ENCODE results near the gene DNLZ.

DNLZ gene

DNA sequence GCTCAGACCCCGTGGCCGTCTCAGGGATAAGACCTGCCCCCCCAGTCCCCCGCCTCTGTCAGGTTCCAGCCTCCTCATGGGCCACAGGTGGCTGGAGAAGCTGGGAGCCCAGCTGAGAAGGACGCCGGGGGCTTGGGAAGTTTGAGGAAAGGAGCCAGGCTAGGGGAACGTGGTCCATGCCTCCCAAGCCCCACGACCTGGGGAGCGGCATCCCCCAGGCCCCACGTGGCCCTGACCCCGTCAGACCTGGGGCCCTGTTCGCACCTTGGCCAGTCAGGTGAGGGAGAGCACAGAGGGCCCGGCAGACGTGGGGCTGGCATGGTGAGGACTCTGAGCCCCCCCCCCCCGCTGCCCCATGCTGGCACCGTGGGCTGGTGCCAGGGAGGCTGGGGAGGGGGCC is 32.5 kb downstream of the DNLZ start:
- DNase-seq (ENCODE audit: low spot score): no peak
- TF ChIP-seq, protein P1, sequence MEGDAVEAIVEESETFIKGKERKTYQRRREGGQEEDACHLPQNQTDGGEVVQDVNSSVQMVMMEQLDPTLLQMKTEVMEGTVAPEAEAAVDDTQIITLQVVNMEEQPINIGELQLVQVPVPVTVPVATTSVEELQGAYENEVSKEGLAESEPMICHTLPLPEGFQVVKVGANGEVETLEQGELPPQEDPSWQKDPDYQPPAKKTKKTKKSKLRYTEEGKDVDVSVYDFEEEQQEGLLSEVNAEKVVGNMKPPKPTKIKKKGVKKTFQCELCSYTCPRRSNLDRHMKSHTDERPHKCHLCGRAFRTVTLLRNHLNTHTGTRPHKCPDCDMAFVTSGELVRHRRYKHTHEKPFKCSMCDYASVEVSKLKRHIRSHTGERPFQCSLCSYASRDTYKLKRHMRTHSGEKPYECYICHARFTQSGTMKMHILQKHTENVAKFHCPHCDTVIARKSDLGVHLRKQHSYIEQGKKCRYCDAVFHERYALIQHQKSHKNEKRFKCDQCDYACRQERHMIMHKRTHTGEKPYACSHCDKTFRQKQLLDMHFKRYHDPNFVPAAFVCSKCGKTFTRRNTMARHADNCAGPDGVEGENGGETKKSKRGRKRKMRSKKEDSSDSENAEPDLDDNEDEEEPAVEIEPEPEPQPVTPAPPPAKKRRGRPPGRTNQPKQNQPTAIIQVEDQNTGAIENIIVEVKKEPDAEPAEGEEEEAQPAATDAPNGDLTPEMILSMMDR (IDR thresholded peaks at IDR 0.05; ENCODE audit: borderline replicate concordance, control extremely low read depth, extremely low read depth, insufficient read depth, missing control alignments): no peak
- in situ Hi-C loops (cut with MboI; ENCODE audit: low sequenced_read_pairs, unreplicated experiment): no loop called here

DNA sequence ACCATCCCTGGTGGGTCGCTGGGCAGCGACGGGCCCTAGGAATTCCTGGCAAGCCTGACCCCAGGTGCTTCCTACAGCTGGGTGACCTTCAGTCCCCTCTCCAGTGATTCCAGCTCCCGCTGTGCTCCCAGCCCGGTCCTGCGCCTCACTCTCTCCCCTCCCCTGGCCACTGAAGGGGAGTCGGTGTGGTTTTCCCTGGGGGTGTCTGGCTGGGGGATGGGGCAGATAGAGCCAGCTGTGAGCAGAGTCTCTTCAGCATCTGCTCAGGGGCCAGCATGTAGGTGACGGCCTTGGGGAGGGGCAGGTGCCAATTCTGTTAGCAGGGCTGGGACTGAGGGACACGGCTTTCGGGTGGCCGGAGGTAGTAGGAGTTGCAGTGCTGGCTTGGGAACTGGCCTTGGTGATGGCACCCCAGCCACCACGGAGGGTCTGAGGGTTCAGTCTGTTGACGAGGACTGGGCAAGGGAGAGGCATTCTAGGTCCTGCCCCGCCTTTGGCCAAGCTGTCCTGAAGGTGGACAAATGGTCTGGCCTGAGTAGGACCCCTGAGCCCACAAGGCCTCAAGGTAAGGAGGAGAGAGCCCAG is 33.0 kb downstream of the DNLZ start:
- TF ChIP-seq, protein P1 (IDR thresholded peaks at IDR 0.05; ENCODE audit: borderline replicate concordance, control extremely low read depth, extremely low read depth, insufficient read depth, missing control alignments): no peak
- in situ Hi-C loops (cut with MboI; ENCODE audit: low sequenced_read_pairs, unreplicated experiment): no loop called here
- no peak for DNase-seq (ENCODE audit: low spot score)

DNA sequence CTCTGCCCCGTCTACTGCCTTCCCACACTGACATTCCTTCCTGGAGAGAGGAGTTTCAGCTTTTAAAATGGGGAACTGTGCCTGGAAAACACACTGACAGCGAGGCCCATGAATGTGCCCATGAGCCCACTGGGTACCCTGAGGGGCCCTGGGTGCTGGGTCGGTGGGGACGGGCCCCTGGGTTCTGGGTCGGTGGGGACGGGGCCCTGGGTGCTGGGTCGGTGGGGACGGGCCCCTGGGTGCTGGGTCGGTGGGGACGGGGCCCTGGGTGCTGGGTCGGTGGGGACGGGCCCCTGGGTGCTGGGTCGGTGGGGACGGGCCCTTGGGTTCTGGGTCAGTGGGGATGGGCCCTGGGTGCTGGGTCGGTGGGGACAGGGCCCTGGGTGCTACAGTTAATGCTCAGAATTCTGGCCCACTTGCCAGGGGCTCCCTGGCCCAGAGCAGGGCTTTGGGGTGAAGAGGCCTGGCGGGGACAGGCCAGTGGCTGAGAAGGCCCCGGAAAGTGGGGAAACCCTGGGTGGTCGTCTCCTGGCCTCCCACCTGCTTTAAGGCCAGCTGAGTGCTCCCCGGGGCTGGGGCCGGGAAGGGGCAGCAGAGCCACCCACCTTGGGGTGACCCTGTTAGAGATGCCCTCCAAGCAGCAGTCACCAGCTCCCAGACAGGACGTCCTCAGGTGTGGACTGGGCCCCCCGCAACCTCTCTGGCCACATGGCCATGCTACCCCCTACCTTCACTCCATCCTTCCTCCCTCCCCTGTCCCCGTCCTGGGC is 33.7 kb downstream of the DNLZ start:
- no peak for DNase-seq (ENCODE audit: low spot score)
- in situ Hi-C loops (cut with MboI; ENCODE audit: low sequenced_read_pairs, unreplicated experiment): no loop called here

DNA sequence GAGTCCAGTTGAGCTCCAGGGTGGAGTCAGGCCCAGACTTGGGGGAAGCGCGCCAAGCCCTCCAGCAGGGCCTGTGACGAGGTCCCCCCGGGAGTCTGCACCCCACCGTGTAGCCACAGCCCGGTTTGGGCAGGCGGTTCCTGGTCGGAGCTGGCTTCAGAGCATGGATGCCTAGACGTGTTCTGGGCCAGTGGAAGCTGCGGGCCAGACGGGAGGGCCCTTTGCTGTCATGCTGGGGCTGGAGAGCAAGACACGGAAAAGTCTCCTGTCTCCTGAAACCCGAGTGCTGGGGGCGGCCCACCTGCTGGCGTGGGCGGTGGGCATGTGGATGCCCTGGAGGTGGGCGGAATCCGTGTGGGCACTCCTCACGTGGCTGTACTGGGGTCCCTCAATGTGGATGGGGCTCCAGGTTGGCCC is 34.3 kb downstream of the DNLZ start:
- no peak for DNase-seq (ENCODE audit: low spot score)
- in situ Hi-C loops (cut with MboI; ENCODE audit: low sequenced_read_pairs, unreplicated experiment): no loop called here
- TF ChIP-seq, protein P1 (IDR thresholded peaks at IDR 0.05; ENCODE audit: borderline replicate concordance, control extremely low read depth, extremely low read depth, insufficient read depth, missing control alignments): no peak

More for the DNA sequence above, 33.7 kb downstream of the DNLZ start:
- TF ChIP-seq, protein P1 (IDR thresholded peaks at IDR 0.05; ENCODE audit: borderline replicate concordance, control extremely low read depth, extremely low read depth, insufficient read depth, missing control alignments): no peak

DNA sequence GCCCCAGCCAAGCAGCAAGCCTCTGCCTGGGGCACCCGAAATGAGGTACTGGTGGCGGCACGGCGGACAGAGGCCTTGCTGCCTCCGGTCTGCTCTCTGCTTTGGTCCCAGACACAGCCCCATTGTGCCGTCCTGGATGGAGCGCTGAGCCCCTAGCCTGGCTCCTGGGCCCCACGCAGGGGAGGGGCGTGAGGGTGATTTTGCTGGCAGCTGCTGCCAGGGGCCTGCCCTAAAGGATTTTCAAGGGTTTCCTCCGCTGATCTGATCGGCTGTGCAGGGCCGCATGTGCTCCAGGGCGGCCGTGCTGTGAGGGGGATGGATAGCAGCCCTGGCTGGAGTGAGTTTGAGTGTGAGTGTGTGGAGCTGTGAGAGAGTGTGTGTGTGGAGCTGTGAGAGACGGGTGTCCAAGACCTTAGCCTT is 34.9 kb downstream of the DNLZ start:
- DNase-seq (ENCODE audit: low spot score): no peak

DNA sequence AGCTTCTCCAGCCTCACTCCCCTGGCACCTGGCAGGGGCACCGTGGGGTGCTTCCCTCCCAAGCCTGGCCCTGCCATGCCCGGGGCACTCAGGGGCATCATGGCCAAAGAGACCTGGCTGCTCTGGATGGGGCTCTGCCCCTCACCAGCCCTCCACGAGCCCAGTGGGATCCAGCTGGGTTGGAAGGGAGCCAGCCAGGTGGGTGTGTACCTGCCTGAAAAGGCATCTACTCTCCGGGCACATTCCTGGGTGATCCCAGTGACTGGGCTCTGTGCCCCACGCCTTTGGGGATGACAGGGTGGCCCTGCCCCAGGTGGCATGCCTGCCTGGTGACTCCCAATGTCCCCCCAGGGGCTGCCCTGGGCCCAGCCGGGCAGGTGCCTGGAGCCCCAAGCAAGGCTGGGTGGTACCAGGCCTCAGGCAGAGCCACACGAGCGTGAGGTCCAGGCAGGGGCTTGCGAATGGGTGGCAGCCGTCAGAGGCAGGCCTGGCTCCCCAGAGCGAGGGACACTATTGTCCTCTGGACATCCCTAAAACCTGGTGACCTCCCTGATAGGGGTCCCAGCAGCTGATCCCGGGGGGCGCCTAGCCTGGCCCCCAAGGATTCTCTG is 35.4 kb downstream of the DNLZ start:
- TF ChIP-seq, protein P1 (IDR thresholded peaks at IDR 0.05; ENCODE audit: borderline replicate concordance, control extremely low read depth, extremely low read depth, insufficient read depth, missing control alignments): no peak
- DNase-seq (ENCODE audit: low spot score): no peak
- in situ Hi-C loops (cut with MboI; ENCODE audit: low sequenced_read_pairs, unreplicated experiment): no loop called here

More for the DNA sequence above, 34.9 kb downstream of the DNLZ start:
- in situ Hi-C loops (cut with MboI; ENCODE audit: low sequenced_read_pairs, unreplicated experiment): no loop called here
- TF ChIP-seq, protein P1 (IDR thresholded peaks at IDR 0.05; ENCODE audit: borderline replicate concordance, control extremely low read depth, extremely low read depth, insufficient read depth, missing control alignments): no peak
